ENCODE data around the gene KDM6B. TPM values are rescaled to one million over a fixed set of nuclear protein-coding genes. Genes with fewer than 3 reads are reported as not detected.

KDM6B gene
- total and polyA plus RNA-seq, 4 donors: 2.5 to 11.5 (median 3.3) TPM

- H3K36me3 ChIP-seq (ENCODE audit: control insufficient read depth in 4 of 4, insufficient read depth in 3 of 4, low read depth in 1 of 4, low read length in 3 of 4): peaks cover 3 to 15% (median 7%) of the 10 kb centered on the region in 4 donors
- peak overlapping the region; percentile 96 to 100 for H3K9ac ChIP-seq (ENCODE audit: low read depth in 1 of 2, low read length in 2 of 2)
- H3K27ac ChIP-seq (ENCODE audit: low read depth in 1 of 2, low read length in 2 of 2): peak overlapping the region; percentile 99 to 100
- H3K27me3 ChIP-seq (ENCODE audit: control insufficient read depth in 4 of 4, insufficient read depth in 4 of 4, low read length in 3 of 4): no peaks in the 10 kb centered on the region
- no peak for DNase-seq (ENCODE audit: low spot score)
- H3K4me3 ChIP-seq (ENCODE audit: low read depth in 1 of 3, low read length in 3 of 3): peak overlapping the region; percentile 66 to 94 (median 79)
- TF ChIP-seq CTCF (IDR thresholded peaks at IDR 0.05; ENCODE audit: low read depth, low read length, missing input control) (no peak), YY1 (IDR thresholded peaks at IDR 0.05) (no peak), NR2F2 (IDR thresholded peaks at IDR 0.05) (no peak), SP1 (IDR thresholded peaks at IDR 0.05) (no peak), ATF3 (IDR thresholded peaks at IDR 0.05) (no peak), MAX (IDR thresholded peaks at IDR 0.05) (no peak), RXRA (IDR thresholded peaks at IDR 0.05) (no peak), GABPA (IDR thresholded peaks at IDR 0.05 in 1 of 2, conservative IDR thresholded peaks at IDR 0.05 in 1 of 2) (no peak), FOXA1 (IDR thresholded peaks at IDR 0.05) (no peak), HNF4A (conservative IDR thresholded peaks at IDR 0.05) (no peak), TAF1 (conservative IDR thresholded peaks at IDR 0.05) (no peak), ZBTB33 (IDR thresholded peaks at IDR 0.05) (no peak), JUND (IDR thresholded peaks at IDR 0.05) (no peak), REST (IDR thresholded peaks at IDR 0.05) (no peak), EGR1 (IDR thresholded peaks at IDR 0.05; ENCODE audit: low read depth in 2 of 2) (no peak)
- 0% methylated on average over 17 of the region's 17 CpGs for WGBS
- no peaks in the 10 kb centered on the region for H3K9me3 ChIP-seq (ENCODE audit: control insufficient read depth in 4 of 4, low read length in 3 of 4)
- peaks cover 0 to 50% (median 32%) of the 10 kb centered on the region in 4 donors for H3K4me1 ChIP-seq (ENCODE audit: control insufficient read depth in 4 of 4, insufficient read depth in 4 of 4, low read length in 3 of 4)
These were observed 9.2 kb downstream of the KDM6B start for GRCh38 chr17:7843257-7843535.

All from liver (tissue), 9 donors.